GDM1 (cell line): ENCODE data around the gene PIPOX.

ENCODE experiments used
- DNase-seq: peaks from one replicate; lab custom pipeline; 2025; lab: John Stamatoyannopoulos, UW

The PIPOX gene, protein sequence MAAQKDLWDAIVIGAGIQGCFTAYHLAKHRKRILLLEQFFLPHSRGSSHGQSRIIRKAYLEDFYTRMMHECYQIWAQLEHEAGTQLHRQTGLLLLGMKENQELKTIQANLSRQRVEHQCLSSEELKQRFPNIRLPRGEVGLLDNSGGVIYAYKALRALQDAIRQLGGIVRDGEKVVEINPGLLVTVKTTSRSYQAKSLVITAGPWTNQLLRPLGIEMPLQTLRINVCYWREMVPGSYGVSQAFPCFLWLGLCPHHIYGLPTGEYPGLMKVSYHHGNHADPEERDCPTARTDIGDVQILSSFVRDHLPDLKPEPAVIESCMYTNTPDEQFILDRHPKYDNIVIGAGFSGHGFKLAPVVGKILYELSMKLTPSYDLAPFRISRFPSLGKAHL

GRCh38 chr17:29042679-29043538 lies at the start of gene PIPOX:
TSS of gene PIPOX (plus strand) at chr17:29043141. CDS start at chr17:29043226, 85 bp downstream.
- no peak for DNase-seq

DNA sequence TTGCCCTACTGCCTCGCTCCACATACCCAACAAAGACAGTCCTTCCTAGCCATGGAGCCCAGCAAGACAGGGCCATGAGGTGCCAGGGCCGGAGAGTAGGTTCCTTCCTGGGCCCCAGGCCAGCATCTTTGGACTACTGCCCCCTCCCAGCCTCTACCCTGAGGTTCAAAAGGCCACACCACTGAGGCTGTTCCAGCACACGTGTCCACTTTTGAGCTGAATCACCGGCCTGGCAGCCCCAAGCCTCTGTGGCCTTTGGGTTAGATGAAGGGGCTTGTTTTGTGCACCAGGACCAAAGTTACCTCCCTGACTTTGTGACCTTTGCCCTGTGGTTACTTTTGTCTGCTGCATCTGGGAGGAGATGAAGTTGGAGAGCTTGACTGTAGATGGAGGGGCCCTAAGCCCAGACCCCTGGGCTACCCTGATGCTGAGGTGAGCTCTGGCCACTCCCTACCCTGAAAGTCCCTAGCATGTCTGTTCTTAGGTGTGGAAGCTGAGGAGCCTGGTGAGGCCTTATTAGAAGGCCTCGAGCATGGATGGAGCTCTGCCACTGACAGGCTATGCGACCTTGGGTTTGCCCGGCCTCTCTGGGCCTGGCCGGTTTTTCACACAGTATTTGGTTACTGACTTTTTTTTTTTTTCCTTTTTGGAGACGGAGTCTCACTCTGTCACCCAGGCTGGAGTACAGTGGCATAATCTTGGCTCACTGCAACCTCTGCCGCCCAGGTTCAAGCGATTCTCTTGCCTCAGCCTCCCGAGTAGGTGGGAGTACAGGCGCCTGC lies 49.1 kb upstream of the PIPOX start:
- no peak for DNase-seq

- no peak for DNase-seq
Observed at GRCh38 chr17:28996554-28997096, 46.3 kb upstream of the PIPOX start.

DNA sequence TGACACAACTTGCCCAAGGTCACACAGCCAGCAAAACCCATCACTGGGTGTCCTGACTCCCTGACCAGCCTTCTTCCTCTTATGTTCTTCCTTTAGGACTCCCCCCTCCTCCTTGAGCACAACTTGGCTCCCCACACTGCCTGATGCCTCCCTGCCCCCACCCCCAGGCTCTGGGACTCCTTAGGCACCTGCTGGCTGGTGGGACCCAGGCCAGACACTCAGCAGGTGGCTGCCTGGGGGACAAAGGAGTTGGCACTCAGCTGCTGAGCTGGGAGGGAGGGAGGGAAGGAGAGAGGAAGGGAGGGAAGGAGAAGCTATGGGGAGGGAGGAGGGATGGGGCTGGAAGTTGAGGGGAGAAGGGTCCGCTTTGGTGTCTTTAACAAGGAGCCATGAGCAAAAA lies 45.1 kb upstream of the PIPOX start:
- no peak for DNase-seq

- no peak for DNase-seq
Observed at GRCh38 chr17:28999206-28999605, 43.7 kb upstream of the PIPOX start.

DNA sequence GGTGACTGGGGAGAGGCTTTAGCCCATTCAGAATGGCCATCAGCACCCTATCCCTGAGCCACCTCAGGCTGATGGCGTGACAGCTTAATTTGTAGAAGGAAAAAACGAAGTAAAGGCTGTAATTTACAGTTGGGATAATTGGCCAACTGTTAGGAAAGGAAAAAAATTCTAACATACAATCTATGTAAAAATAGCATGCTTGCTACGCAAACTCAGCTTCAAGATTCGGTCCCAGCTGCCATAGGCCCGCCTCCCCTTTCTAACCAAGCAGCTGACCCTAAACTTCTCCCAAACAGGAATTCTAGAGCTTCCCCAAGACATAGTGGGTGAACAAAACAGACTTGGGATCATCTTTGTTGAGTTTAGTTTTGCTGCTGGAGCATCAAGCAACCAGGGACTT lies 42.0 kb upstream of the PIPOX start:
- DNase-seq, result no peak

DNA sequence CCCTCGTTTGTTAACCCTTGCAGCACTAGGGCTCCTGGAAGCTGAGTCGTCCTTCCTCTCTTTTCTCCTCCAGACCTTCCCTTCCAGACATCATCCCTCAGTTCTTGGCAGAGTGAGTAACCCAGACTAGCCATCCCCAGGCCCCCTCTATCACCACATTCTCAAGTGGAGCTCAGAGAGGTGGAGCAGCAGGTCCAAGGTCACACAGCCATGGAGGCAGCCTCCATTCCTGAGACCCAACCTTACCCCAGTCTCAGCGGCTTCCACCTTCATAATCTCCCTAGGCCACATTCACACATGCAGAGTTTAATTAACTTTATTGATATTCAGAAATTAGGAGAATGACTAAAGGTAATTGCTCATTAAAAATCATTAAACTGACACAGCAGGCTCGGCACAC lies 40.1 kb upstream of the PIPOX start:
- no peak for DNase-seq

GRCh38 chr17:29003289-29003688 lies 39.7 kb upstream of the PIPOX start:
- no peak for DNase-seq

DNA sequence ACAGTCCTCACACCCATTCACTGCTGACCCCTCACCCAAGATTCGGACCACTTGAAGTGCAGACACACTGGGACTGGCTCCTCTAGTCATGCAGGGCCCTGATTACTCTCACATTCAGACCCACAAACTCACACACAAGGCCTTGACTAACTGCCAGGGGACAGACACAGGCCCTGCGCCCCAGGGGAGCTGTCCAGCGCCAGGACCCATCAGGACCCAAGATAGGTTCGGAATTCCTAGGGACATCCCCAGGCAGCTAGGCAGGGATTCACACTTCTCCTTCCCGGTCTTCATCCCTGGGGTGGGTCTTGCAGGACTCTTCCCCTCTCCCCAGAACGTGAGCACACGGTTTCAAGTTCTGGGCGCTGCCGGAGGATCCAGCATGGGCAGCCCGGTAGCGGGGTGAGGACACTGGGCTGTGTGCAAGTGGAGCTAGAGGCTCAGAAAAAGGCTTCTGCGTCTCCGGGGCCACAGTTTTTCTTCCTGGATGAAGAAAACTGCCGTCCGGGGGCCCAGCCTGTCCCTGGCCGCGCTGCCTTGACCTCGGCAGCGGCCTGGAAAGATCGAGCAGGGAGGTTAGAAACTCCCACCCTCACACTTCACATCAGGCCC lies 38.8 kb upstream of the PIPOX start:
- DNase-seq, result no peak

DNA sequence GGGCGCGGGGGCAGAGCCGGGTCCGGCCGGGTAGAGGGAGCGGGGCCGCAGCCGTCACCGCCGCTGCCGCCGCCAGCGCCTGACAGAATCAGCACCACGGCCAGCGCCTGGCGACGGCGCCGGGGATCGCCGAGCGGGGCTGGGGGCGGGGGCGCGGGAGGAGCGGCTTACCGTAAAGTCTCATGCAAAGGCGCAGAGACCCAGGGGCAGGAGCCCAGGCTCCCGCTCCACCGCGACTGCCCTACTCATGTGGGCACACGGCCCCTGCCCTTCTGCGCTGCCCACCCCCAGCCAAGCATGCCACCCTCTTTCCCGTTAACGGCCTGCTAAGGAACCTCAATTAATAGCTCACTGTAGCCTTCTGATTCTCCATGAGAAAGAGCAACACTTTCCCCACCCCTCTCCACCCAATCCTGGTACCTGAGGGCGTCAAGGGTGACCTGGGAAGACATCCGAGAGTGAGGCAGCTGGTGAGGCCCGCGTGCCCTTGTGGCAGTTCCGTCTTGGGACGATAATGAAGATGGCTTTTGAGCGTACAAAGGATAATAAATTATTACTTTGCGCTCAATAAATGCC lies 36.9 kb upstream of the PIPOX start, which contains the start of gene SEZ6:
Gene SEZ6 (minus strand): TSS at position 98 of the 576 bp plus-strand sequence. CDS start 164 bp downstream, outside the sequence.
- peak; percentile 38 for DNase-seq

GRCh38 chr17:29007456-29007855 lies 35.5 kb upstream of the PIPOX start:
- no peak for DNase-seq

- DNase-seq, result no peak
Observed at GRCh38 chr17:29007860-29008455, 35.0 kb upstream of the PIPOX start.

DNA sequence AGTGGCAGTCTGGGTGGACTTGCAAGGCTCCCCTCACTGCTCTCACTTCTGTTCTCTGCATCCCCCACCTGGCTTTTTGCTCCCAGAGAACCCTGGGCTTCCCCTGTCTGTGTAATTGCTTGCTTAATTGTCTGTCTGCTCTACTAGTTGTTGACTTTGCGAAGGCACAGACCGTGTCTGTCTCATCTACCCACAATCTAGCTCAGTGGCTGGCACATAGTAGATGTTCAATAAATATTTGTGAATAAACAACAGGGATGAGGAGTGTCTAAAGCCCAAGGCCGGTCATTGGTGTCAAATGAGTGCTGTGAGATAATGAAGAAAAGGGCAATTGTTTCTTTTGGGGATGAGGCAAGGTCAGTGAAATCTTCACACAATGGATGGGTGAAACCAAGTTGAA lies 34.4 kb upstream of the PIPOX start:
- DNase-seq, result no peak

GRCh38 chr17:29010129-29010528 lies 32.8 kb upstream of the PIPOX start:
- DNase-seq, result no peak

DNA sequence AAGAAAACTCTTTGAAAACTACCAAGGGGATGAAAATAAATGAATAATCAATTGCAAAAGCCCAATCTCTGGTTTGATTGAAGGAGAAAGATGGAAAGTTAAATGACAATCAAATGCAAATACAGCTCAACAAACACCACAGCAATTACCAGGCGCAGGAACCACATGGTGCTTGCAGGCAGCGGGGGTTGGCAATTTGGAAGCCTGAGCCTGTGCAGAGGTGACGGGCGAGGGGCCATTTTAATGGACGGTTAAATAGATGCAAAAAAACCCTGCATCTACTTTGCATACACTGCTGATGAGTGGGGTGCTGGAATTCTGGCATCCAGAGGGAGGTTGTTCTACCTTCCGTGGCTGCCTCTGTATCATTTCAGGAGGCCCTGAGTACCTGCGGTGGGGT lies 32.4 kb upstream of the PIPOX start:
- no peak for DNase-seq

DNA sequence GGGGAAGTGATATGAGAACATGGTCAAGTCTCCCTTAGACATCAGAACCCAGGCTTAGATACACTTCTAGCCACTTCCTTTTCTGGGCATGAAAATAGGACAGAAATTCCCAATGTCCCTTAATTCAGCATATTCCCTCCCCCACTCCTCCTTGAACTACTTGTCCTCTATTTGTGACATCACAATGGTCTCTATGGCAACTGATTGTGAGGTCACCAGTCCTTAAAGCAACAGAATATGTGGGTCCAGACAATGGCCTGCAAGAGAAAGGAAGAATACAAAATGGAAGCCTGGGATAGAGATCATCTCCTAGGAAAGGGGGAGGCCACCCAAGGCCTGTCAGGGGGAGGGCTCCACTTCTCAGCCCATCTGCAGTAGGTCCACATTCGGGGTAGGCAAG lies 30.4 kb upstream of the PIPOX start:
- no peak for DNase-seq

- DNase-seq, result no peak
Observed at GRCh38 chr17:29014716-29015115, 28.2 kb upstream of the PIPOX start.

- no peak for DNase-seq
Observed at GRCh38 chr17:29016345-29017210, 26.4 kb upstream of the PIPOX start.

- no peak for DNase-seq
Observed at GRCh38 chr17:29018788-29019474, 24.0 kb upstream of the PIPOX start.
